ENCODE results near the gene TOM1L1. TPM values are rescaled to one million over a fixed set of nuclear protein-coding genes. Genes with fewer than 3 reads are reported as not detected.

TOM1L1 gene
- total RNA-seq, 1 donor from 2014 or later: 16.7 TPM

GRCh38 chr17:54941285-54941684, 40.6 kb downstream of the TOM1L1 start:
- H3K4me3 Mint-ChIP-seq (ENCODE audit: unreplicated experiment): no peak overlapping the region
- H3K27me3 Mint-ChIP-seq (ENCODE audit: unreplicated experiment): no peaks in the 10 kb centered on the region
- no peak for TF ChIP-seq CTCF (IDR thresholded peaks at IDR 0.05; ENCODE audit: unreplicated experiment)
- H3K27ac Mint-ChIP-seq (ENCODE audit: unreplicated experiment): no peak overlapping the region
- no peak for DNase-seq (ENCODE audit: low spot score)
- H3K4me1 Mint-ChIP-seq (ENCODE audit: unreplicated experiment): no peaks in the 10 kb centered on the region
- H3K36me3 Mint-ChIP-seq (ENCODE audit: low read depth, unreplicated experiment): no peaks in the 10 kb centered on the region
- no peaks in the 10 kb centered on the region for H3K9me3 Mint-ChIP-seq (ENCODE audit: unreplicated experiment)

- Mint-ChIP-seq H3K4me1 (ENCODE audit: unreplicated experiment) (no peaks in the 10 kb centered on the region), H3K4me3 (ENCODE audit: unreplicated experiment) (no peak overlapping the region), H3K27ac (ENCODE audit: unreplicated experiment) (no peak overlapping the region), H3K36me3 (ENCODE audit: low read depth, unreplicated experiment) (no peaks in the 10 kb centered on the region), H3K9me3 (ENCODE audit: unreplicated experiment) (no peaks in the 10 kb centered on the region), H3K27me3 (ENCODE audit: unreplicated experiment) (no peaks in the 10 kb centered on the region)
- no peak for DNase-seq (ENCODE audit: low spot score)
- no peak for TF ChIP-seq CTCF (IDR thresholded peaks at IDR 0.05; ENCODE audit: unreplicated experiment)
Observed at GRCh38 chr17:54944796-54945195, 44.1 kb downstream of the TOM1L1 start.

- H3K4me1 Mint-ChIP-seq (ENCODE audit: unreplicated experiment): no peaks in the 10 kb centered on the region
- DNase-seq (ENCODE audit: low spot score): no peak
- H3K4me3 Mint-ChIP-seq (ENCODE audit: unreplicated experiment): no peak overlapping the region
- H3K36me3 Mint-ChIP-seq (ENCODE audit: low read depth, unreplicated experiment): no peaks in the 10 kb centered on the region
- no peak for TF ChIP-seq CTCF (IDR thresholded peaks at IDR 0.05; ENCODE audit: unreplicated experiment)
- H3K27me3 Mint-ChIP-seq (ENCODE audit: unreplicated experiment): no peaks in the 10 kb centered on the region
- H3K27ac Mint-ChIP-seq (ENCODE audit: unreplicated experiment): no peak overlapping the region
- no peaks in the 10 kb centered on the region for H3K9me3 Mint-ChIP-seq (ENCODE audit: unreplicated experiment)
Observed at GRCh38 chr17:54945231-54945630, 44.6 kb downstream of the TOM1L1 start.

GRCh38 chr17:54945671-54946070, 45.0 kb downstream of the TOM1L1 start:
- Mint-ChIP-seq H3K36me3 (ENCODE audit: low read depth, unreplicated experiment) (no peaks in the 10 kb centered on the region), H3K27ac (ENCODE audit: unreplicated experiment) (no peak overlapping the region), H3K27me3 (ENCODE audit: unreplicated experiment) (no peaks in the 10 kb centered on the region), H3K9me3 (ENCODE audit: unreplicated experiment) (no peaks in the 10 kb centered on the region), H3K4me3 (ENCODE audit: unreplicated experiment) (no peak overlapping the region), H3K4me1 (ENCODE audit: unreplicated experiment) (no peaks in the 10 kb centered on the region)
- no peak for DNase-seq (ENCODE audit: low spot score)
- TF ChIP-seq CTCF (IDR thresholded peaks at IDR 0.05; ENCODE audit: unreplicated experiment): no peak

- H3K4me3 Mint-ChIP-seq (ENCODE audit: unreplicated experiment): no peak overlapping the region
- TF ChIP-seq CTCF (IDR thresholded peaks at IDR 0.05; ENCODE audit: unreplicated experiment): no peak
- H3K4me1 Mint-ChIP-seq (ENCODE audit: unreplicated experiment): no peaks in the 10 kb centered on the region
- H3K9me3 Mint-ChIP-seq (ENCODE audit: unreplicated experiment): no peaks in the 10 kb centered on the region
- DNase-seq (ENCODE audit: low spot score): no peak
- H3K36me3 Mint-ChIP-seq (ENCODE audit: low read depth, unreplicated experiment): no peaks in the 10 kb centered on the region
- no peaks in the 10 kb centered on the region for H3K27me3 Mint-ChIP-seq (ENCODE audit: unreplicated experiment)
- H3K27ac Mint-ChIP-seq (ENCODE audit: unreplicated experiment): no peak overlapping the region
Observed at GRCh38 chr17:54947396-54947795, 46.7 kb downstream of the TOM1L1 start.

Measured in endothelial cell (in vitro differentiated cells).